Activated gamma-delta T cell treated with anti-CD3 and anti-CD28 coated beads, Interleukin-2, amount 50 U/mL, for 16 hours (primary cell): ENCODE data around the gene PLOD3.

Experiments used
- DNase-seq: peaks from one replicate; pipeline ENCODE4 v3.0.0-alpha.2; 2020; ENCODE audit warnings: low read depth

Gene PLOD3

DNA sequence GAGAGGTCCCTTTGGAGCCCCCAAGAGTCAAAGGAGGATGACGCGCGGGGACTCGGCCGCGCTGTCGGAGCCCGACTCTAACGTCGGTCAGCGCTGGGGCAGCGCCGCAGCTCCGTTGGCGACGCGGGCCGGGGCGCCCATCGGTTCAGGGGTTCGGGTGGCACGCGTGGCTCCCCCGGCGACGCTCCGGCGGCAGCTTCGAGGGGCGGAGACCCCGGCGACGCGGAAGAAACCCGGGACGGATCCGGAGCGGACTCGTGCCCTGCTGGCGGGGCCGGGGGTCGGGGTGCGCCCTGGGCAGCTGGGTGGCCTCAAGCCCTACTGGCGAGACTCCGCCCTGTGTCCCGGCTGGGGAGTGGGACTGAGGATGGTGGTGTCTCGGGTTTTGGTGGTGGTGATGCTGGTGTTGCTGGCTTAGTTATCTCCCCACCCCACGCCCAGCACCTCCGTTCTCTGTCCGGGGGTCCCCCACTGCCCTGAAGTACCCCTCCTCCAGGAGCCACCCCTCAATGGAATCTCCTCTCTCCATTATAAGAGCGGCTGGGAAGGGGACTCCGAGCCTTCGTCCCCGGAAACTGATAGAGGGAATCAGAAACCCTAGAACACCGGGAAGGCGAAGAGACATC lies 37.1 kb downstream of the PLOD3 start, which contains the start of gene NAT16:
TSS of gene NAT16 (minus strand) at position 164 of the 626 bp plus-strand sequence. CDS start 5,486 bp downstream, outside the sequence.
- DNase-seq = no peak

DNA sequence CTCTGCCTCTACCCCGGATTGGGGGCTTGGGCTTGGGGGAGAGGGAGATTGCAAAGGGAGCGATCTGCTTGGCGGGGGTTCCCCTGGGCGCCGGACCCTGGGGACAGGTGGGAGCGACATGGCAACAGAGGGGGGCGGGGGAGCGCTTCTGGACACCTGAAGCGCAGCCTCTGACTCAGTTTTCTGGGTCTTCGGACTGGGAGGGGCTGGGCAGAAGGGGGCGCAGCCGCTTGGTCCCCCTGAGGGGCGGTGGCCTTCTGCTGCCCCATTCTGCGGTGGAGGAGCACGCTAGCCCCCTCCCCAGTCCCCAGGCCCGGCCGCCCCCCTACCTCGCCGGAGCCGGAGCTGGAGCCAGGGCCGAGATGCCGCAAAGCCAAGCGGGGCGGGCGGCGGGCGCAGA lies 37.7 kb downstream of the PLOD3 start:
- DNase-seq = no peak

DNA sequence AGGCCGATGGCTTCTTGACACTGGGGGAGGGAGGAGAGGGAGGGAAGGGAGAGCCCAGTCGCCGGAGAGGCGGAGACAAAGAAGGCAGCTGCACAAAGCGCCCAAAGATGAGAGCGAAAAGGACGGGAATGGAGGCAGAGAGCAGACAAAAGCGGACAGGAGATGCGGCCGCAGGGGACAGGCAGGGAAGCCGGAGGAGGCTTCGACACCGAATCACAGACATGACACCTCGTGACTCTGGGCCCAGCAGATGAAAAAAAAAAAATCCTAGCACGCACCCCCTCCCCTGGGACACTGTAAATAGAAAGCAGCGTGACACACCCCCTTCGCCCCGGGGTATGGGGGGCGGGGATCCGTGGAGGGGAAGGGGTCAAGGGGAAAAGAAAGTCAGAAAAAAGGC lies 38.3 kb downstream of the PLOD3 start:
- DNase-seq = no peak

DNA sequence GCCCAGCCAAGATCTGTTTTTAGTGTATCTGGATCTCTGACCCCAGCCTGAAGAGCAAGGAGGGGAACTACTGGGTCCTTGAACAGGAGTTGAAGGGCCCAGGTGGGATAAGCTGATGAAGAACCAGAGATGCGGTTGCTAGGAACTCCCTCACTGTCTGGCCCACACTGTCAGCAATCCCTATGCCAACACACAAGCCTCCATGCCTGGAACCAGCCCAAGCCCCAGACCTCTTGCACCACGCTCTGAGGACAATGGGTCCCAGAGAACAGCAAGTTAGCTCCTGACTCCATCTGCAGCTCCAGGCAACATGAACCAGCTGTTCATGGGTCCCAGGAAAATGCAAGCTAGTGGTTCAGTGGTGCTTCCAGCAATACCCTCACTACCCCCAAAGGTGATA lies 39.7 kb downstream of the PLOD3 start:
- no peak for DNase-seq

DNA sequence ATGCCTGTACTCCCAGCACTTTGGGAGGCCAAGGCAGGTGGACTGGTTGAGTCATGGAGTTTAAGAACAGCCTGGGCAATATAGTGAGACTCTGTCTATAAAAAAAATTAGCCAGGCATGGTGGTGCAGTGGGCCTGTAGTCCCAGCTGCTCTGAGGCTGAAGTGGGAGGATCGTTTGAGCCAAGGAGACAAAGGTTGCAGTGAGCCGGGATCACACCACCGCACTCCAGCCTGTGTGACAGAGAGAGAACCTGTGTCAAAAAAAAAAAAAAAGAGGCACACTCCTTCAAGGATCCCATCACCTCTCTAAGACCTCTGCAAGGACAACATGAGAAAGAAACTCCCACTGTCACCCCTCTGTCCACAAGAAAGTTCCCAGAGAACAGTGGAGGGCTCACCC lies 41.7 kb downstream of the PLOD3 start:
- no peak for DNase-seq

DNA sequence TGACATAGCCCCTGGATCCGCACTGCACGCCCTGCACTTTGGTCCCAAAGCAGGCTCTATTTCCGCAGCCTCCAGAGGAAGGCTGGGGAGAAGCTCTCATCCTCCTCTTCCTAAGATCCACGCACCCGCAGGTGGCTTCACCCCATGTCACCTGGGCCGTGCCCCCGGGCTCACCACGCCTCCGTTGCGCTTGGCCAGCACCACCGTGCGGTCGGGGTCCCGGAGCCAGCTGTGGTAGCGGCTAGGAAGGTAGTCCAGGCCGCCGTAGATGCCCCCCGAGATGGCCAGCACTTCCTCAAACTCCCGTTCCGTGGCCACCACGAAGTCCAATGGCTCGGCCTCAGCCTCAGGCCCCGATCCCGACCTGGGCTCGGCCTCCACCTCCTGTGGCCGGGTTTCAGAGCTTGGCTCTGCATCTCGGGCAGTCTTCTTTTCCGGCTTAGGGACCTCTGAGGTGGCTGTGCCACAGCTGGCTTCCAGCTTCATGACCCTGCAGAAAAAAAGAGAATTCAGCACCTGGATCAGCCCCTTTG lies 43.0 kb downstream of the PLOD3 start:
- DNase-seq = no peak

DNA sequence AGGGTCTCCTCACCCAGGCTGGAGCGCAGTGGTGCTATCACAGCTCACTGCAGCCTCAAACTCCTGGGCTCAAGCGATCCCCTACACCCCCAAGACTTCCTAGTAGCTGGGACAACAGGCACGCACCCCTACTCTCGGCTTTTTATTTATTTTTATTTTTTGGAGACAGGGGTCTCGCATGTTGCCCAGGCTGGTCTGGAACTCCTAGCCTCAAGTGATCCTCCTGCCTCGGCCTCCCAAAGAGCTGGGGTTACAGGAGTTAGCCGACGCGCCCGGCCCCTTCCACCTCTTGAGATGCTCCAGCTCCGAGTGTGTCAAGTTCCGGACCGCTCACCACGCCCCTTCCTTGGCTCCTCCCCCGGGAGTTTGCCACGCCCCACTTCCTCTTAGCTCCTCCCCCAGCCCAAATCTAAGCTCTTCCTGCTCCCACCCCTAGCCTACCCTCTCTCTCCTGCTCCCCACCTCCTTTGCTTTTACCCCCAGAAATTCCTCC lies 43.6 kb downstream of the PLOD3 start:
- peak; percentile 34 for DNase-seq

DNA sequence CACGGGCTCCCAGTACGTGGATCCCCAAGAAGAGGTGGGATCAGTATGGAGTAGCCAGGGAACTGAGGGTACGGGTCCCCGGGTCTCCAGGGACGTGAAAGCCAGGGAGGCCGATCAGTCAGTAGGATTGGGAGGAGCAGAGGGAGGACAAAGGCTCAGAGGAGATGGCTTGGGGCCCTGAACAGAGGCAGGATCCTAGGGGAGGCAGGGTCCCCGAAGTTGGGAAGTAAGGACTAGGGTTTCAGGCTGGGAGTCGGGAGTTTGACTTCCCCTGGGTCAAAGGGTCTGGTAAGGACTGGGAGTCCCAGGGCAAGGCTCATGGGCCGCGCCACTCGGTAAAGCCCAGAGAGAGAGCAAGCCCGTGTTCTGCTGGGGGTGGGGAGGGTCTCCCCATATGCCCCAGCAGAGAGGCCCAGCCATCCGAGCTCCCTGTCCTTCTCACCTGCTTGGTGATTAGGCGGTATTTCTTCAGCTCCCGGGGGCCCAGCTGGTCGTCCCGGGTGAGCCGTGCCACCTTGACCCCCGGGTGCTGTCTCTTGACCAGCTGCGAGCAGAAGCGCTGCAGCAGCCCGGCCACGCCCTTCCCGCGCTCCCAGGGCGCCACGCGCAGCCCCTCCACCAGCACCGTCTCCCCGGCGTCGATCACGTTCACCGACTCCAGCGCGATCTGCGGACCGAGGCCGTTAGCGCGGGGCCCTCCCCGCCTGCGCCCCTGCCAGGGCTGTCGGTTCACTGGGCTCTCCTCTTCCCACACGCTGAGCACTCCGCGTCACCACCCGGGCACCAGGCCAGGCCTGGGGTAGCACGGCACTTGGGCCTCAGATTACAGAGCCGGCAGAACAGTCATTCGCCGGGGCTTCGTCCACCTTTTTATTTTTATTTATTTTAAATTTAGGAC lies 44.3 kb downstream of the PLOD3 start:
- DNase-seq = no peak

DNA sequence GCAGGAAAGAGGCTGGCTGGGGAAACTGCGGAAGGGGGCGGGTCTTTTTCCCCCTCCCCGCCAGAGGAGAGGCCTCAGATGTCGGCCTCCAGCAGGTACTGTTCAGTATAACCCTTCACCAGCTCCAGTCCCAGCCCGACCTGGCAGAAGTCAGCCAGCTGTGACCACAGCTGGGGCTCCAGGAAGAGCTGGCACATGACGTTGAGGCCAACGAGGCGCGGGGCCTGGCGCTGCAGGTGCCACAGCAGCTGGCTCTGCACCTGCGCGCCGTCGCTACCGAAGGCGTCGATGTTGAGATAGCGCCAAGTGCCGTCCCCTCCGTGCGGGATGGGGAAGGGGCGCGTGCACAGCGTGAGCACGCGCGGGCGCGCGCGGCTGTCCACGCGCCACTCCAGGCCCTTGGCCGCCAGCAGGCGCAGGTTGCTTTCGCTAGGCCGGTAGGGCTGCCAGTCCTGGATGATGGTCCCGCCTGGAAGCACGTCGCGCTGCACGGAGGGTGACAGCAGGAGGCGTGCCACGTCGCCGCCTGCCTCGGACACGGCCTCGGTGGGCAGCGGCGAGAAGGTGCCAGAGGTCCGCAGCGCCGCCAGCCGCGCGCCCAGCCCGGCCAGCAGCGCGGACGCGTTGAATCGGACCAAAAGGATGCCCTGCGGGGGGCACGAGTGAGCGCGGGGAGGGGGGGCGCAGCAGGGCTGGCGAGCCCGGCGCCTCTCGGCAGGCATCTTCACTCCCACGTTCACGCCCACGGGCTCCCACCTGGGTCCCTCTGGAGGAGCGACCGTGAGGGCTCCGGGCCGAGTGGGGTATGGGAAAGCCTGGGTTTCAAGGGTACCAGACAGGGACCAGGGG lies 45.2 kb downstream of the PLOD3 start:
- DNase-seq = no peak

DNA sequence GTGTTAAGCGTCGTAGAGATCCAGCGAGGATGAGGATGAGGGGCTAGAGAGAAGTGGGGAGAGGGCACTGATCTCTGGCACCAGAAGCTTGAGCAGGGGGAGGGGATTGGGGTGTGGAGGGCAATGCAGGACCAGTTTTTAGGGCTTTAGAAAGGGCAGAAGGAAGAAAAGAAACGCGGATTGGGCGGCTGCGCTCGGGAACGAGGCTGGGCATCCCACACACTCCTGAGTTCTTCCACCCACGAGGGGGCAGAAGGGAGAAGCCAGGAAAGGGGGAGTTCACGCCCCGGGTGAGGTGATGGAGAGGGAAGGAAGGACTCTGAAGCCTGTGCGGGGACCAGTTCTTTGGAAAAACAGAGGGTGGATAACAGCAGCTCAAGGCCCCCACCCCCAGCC lies 45.9 kb downstream of the PLOD3 start:
- no peak for DNase-seq

DNA sequence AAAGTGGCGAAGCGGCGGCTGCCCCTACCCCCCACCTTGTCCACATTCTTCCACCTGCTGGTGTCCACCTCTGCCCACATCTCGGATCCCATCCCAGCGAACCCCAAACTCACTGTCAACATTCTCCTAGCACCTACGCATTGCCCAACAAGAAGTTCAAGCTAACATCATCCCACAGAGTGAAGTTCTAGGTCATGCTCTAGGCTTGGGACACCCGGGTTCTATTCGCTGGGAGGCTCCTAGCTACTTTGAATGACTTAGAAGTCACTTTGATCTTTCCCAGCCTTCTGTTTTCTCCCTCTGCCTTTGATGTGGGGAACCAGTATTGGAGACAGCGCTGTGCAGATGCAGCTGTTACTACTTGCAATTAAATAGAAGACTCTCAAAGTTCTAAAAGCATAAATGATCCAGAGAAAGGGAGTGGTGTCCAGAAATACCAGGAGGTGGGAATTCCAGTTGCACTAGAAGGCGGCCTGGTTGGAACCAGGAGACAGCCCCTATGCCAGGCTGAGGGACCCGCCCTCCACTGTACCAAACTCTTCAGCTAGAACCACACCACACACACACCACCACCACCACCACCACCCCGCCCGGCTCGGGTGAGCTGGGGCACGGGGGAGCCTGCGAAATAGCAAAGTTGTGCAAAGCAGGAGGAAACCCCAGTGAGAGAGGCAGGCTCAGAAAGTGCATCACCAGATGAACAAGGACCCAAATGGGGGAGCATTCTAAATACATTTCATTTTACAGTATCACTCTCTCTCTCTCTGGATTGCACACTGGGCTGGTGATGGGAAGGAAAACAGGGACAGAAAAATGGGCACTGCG lies 46.6 kb downstream of the PLOD3 start:
- DNase-seq = no peak

DNA sequence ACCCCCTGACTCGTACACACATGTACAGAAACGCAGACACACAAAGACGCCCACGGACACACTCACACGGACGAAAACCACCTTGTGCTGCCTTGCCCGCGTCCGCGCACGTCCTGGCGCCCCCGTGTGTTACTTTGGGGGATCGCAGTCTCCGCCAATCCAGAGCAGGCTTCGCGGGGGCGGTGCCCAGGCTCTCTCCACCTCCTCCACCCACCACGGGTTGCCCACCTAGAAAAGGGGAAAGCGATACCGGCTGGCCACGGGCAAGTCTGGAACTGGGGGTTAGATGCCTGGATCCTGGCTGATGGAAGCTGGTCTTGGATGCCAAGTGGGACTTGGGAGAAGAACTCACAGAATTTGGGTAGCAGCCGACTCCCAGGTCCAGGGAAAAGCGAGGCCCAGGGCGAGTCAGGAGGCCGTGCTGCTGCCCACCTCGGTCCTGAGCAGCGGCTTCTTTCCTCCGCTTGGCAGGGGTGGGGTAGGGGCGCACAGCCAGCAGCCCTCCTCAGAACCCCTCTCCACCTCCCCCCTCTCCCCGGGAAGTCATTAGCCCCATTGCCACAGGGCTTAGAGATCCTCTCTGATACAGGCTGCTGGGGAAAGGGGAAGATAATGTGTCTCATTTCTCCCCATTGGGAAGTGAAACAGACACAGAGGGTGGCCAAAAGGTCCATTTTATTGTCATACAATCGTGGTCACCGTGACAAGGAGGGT lies 47.4 kb downstream of the PLOD3 start:
- DNase-seq = peak; percentile 70

DNA sequence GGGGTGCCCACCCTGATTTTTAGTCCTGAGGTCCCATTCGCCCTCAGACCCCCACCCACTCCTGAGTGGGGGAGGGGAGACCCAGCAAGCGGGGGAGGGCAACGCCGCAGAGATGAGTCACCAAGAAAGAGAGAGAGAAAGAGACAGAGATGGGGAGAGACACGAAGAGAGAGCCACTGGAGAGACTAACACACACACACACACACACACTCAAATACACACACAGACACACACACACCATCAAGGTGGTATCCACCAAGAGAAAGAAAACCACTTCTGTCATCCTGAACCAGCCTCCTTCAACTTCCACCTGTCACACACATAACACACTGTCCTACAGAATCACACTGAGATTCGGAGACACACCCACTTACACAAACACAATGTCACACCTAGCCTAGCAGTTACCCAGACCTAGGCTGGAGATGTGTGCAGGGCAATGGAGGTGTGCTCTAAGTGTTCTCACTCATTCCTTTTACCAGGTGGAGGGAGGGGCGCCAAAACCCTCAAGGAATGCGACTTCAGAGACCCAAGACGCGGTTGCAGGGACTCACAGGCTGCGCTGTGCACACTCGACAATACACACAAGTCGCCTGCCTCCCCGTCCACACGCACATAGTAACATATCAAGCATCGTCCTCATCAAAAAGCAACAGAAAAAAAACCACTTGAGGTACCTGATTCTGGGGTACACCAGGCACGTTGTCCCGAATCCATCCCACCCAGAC lies 48.1 kb downstream of the PLOD3 start:
- no peak for DNase-seq

DNA sequence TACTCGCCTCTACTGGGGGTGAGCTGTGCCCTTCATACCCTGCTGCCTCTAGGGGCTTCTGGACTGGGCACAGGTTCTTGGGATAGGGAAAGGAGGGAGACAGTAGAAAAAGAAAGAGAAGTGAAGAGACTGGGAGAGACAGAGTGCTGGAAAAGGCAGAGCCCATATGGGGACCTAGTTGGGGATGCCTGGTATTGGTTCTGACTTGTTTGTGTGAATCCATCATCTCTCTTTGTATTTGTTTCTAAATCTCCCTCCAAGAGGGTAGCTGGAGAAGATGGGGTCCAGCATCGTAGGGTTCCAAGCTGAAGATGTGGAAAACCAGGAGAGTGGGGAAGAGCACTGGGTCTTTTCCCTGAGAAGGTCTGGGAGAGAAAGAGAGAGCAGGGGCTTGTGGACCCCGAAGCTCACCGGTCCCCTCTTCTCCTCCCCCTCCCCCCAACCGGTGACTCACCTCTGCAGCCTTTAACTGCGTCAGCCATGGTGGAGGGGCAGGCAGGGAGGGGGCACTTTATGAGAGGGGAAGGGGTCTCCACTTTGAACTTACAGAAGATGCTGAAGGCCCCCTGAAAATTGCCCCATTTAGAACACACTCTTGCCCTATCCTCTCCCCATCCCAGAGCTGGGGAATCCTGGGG lies 48.9 kb downstream of the PLOD3 start:
- no peak for DNase-seq

DNA sequence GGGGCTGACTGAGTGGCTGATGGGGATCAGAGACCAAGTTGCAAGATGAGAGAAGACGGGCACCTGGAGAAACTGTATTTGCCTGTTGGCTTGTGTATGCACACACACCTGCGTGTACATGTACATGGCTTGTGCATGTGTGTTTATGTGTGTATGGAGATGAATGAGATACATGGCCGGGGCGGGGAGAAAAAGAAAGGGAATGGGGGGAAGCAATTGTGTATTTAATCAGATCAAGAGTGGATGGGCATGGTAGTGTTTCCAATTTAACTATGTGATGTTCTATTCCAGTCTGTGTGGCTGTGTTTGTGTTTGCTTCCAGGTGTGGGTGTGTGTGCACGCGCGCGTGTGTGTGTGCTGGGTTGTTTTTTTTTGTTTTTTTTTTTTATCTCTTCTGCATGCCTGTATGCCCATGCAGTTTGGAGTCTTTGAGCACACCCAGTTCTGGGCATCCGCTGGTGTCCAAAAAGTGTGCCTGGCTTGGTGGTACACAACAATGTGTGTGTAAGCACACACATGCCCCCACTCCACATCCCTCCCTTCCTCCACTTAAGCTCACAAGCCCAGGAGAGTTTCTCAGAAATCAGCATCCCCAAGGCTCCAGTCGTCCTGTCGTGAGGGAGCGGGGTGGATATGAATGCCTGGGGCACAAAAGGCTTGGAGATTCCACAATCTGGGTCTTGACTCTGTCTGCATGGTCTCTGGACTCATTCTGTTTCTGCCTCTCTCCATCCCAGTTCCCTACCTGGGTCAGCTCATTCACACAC lies 49.6 kb downstream of the PLOD3 start:
- DNase-seq = no peak

DNA sequence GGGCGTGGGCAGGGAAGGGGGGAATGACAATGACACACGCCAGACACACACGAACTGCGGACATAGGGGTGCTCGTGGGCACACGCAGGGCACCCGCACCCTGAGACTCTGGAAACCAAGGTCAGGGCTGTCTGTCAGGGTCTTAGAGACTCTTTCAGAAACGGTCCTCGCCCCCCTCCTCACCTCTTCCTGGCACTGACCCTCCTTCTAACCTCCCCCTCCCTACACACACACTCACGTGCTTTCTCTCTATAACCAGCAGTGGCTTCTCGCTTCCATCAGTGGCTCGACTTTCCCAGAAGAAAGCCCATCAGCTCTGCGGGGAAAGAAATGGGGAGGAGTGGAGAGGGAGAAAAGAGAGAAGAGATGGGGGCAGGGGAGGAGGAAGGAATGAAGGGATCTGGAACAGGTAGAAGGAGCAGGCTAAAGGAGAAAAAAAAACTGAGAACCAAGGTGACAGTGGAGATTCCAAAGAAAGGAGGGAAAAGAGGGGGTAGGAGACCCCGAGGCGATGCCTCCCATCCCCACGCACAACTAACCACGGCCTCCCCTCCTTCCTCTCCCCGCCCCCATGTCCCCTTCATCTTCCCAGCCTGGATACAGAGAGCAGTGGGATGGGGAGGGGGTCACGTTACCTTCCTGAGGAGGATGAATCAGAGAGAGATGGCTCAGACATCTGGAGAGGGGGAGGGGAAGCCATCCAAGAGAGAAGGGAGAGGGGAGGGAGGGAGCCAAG lies 50.3 kb downstream of the PLOD3 start:
- no peak for DNase-seq

DNA sequence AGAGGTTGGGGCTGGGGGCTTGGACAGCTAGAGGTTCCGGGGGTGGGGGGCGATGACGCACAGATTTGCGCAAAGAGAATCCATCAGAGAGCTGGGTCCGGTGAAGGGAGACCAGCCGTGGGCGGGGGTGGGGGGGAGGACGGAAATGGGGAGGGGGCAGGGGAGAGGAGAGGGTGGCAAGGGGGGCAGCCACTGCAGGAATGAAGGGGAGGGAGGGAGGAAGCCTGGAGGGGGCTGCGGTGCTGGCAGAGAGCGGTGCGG lies 50.8 kb downstream of the PLOD3 start:
- no peak for DNase-seq

DNA sequence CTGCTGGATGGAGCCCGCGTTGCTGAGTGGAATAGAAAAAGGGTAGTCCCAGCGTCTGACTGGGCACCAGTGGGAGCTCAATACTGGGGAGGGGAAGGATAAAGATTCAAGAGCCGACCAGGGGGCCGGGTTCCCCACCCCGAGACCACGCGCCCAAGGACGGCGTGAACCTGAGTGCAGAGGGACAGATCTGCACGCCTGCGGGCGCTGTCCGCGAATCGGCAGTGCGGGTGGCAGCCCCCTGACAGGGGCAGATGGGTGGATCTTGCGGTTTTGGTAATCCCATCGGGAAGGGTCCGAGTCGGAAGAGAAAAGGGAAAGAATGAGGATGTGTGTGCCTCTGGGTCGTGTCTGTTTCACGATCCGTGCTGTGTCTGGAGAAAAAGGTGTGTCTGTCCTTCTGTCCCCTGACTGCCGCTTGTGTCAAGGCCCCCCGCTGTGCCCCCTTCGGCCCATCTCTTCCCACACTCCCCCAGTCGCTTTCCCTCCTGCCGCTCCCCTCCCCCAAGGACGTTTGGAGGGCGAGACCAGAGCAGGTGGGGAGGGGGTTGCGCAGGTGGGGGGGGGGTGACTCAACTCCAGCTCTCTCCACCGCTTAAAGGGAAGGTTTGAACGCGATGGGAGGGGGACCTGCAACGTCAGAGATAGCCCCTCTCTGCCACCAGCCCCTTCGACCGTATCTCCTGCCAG lies 51.3 kb downstream of the PLOD3 start:
- no peak for DNase-seq
